ENCODE measurements around the gene ASF1B. TPM values are rescaled to one million over a fixed set of nuclear protein-coding genes. Genes with fewer than 3 reads are reported as not detected.
A peak's percentile ranks its signal among the peaks of the same experiment; 100 is the strongest.

ASF1B gene
- polyA plus RNA-seq, 3 donors = 15.5 to 23.0 (median 20.0) TPM

DNA sequence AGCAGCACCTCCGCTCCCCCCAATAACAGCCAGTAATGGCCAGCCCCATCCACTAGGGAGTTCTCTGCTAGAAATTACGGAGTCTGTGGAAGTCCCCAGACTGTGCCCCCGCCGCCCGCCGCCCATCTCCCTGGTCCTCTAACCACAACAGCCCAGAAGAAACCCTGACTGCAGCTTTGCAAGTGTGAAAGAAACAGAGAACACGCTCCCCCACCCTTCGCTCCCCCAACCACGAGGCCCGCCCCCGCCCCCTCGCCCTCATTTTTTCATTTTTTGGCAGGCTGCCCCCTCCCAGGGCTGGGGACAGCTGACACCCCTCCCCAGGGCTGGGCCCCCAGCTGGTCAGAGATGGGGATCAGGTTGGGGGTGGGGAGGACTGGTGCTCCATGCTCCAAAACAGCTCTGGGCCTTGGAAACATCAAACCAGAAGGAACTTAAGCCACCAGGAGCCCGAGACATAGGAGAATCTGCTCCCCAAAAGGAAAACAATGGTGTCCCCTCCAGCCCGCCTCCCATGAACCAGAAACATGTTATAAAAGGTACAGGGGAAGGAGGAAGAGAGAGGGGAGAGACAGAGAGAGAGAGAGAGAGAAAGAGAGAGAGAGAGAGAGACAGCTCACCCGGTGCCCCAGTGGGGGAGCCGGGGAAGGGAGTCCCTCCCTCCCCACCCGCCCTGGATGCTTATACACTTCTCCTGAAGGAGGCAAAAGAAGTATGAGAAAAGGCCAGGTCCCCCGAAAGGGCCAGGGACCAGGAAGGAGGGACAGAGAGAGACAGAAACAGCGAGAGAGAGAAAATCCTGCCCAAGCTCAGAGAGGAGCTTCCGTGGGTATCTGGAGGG is 29.8 kb upstream of the ASF1B start:
- DNase-seq (ENCODE audit: extremely low read depth in 1 of 11, low read depth in 9 of 11, low spot score in 4 of 11) = no peak

DNA sequence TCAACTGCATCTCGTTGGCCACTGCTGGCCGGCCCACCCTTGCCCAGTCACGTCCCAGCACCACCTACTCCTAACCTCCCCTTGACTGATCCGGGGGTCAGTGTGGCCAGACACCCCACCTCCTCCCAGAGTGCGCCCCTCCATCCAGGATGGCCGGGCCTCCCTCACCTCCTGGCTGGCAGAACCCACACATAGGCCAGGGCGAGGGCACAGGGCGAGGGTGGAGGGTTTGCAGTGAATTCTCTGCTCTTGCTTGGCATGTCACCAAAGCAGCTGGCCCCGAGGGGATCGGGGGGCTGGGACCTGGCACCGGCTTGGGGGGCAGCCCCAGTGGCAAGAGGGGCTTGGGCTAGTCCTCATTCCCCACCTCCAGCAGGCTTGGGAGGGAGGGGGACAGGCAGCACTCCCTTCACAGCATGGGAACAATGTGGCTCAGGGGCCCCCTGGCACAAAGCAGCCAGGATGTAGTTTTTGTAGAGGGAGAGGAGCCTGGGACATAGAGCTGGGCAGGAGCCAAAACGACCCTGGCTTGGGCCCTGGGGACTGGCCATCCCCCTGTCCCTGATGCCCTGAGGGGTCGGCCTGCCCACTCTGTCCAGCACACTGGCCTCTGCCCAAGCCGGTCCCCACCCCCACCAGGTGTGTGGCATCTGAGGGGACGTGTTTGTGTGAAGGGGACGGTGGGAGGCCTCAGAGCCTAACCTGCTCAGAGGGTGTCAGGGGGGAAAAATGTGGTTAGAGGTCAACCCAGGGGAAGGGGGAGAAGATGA is 28.5 kb upstream of the ASF1B start:
- no peak for DNase-seq (ENCODE audit: extremely low read depth in 1 of 11, low read depth in 9 of 11, low spot score in 4 of 11)

DNA sequence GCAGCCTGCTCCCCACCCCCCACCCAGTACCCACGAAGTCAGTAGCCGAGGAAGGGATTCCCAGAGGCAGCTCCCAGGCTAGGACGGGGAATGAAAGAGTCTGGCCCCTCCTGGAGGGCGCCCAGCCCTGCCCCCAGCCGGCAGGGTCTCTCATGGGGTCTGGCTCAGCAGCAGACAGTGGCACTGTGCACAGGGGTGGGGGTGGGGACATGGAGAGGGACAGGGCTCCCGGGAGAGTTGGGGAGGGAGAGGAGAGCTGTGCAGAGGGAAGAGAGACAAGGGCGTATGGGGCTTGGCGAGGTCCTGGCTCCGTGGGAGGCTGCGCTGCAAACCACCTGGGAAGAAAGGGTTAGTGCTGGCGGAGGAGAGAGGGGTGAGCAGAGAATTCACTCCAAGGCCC is 27.7 kb upstream of the ASF1B start:
- no peak for DNase-seq (ENCODE audit: extremely low read depth in 1 of 11, low read depth in 9 of 11, low spot score in 4 of 11)

DNA sequence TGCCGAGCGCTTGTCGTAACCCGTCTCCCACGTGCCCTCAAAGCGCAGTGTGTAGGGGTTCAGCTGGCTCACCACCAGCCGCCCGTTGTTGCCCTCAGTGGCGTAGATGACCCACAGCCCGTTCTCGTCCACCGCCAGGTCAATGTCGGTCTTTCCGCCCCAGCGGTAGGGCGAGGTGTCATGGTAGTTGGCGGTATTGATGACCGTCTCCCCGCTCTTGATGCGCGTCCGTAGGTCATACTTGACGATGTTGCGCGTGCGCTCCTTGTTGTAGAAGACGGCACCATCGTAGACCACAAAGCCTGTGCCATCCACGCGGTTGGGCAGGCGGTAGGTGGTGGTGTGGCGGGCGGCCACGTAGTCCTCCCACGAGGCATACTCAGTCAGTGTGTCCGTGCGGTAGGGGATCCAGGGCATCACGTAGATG is 26.5 kb upstream of the ASF1B start:
- DNase-seq (ENCODE audit: extremely low read depth in 1 of 11, low read depth in 9 of 11, low spot score in 4 of 11) = no peak

DNA sequence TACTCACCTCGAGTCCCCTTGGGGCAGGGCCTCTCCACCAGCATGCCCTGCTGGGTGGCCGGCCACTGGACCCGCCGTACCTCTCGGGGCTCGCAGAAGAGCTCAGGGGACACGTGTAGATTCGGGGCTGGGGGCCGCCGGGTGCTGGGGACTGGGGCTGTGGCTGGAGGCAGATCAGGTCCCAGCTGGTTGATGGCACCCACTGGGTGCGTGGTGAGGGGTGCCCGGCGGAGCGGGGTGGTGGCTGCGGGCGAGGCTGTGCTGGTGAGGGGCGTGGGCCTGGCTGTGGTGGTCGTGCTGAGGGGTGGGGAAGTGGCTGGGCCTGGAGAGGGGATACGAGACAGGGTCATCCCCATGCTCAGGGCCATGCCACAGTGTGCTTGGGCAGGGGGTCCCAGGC is 24.9 kb upstream of the ASF1B start:
- DNase-seq (ENCODE audit: extremely low read depth in 1 of 11, low read depth in 9 of 11, low spot score in 4 of 11) = no peak

DNA sequence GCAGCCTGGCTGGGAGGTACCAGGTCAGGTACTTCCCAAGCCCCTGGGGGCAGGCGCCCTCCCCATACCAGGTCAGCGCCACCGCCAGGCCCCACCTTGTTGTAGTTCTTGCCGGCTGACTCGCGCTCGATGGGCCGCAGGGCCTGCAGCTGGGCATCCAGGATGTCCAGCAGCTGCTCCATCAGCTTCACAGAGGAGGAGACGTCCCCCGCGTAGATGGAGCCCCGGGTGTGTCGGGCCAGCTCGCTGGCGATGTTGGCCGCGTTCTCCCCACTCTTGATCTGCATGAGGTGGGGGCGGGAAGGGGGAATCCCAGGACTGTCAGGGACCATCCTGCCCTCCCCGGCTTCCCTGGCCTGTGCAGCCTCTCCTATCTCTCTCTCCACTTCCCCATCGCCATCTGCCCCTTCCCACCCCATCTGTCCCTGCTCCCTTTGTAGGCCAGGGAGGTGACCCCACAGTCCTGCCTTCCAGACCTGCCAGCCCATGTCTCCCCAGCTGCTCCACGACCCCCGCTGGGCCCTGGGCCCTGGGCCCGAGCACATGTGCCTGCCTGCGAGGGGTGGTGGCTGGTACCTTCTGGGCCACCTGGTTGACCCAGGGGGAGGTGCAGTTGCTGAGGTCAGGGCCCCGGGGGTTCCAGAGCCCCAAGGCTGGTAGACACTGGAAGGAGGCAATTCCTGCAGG is 23.8 kb upstream of the ASF1B start:
- DNase-seq (ENCODE audit: extremely low read depth in 1 of 11, low read depth in 9 of 11, low spot score in 4 of 11) = no peak

DNA sequence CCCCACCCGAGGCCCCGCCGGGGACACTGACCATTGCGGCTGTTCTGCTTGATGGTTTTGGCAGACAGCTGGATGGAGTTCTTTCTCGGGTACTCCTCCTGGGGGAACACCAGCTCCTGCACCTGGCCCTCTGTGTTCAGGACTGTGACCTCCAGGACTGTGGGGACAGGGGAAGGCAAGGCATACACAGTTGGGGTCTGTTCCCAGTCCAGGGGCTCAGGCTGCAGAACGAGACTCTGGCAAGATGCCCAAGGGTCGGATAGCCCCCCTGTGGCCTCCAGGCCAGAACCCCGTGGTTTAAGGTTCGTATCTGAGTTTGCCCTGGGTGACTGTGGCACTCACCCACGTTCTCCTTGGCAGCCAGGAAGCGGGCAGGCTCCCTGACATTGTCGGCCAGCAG is 22.7 kb upstream of the ASF1B start:
- DNase-seq (ENCODE audit: extremely low read depth in 1 of 11, low read depth in 9 of 11, low spot score in 4 of 11) = no peak

DNA sequence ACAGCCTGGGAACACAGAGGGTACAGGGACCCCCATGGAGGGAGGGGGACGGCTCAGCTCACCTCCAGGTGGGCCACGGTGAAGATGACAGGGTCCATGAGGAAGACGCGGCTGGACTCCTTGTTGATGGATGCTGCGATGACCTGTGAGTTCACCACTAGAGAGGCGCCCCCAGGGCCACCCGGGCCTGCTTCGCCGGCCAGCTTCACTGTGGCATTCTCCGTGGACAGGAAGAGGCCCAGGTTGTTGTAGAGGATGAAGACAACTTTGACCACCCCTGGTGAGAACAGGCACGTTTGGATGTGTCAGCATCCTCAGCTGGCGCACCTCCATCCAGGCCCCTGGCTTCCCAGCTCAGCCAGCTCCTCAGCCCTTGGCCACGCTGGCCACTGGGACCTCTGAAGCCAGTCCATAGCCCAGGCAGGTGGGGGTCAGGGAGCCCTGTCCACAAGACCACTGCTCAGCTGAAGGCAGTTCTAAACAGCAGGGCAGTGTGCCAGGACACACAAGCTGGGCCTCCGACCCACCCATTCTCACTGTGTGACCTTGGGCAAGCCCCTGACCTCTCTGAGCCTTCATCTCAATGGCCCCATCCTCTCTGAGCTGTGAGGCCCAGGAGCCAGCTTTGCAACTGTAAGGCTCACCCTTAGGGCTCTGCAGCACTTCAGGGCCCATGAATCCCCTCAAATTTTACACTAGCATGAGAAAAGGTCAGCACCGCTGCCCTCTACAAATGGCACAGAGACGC is 22.1 kb upstream of the ASF1B start:
- DNase-seq (ENCODE audit: extremely low read depth in 1 of 11, low read depth in 9 of 11, low spot score in 4 of 11) = no peak

DNA sequence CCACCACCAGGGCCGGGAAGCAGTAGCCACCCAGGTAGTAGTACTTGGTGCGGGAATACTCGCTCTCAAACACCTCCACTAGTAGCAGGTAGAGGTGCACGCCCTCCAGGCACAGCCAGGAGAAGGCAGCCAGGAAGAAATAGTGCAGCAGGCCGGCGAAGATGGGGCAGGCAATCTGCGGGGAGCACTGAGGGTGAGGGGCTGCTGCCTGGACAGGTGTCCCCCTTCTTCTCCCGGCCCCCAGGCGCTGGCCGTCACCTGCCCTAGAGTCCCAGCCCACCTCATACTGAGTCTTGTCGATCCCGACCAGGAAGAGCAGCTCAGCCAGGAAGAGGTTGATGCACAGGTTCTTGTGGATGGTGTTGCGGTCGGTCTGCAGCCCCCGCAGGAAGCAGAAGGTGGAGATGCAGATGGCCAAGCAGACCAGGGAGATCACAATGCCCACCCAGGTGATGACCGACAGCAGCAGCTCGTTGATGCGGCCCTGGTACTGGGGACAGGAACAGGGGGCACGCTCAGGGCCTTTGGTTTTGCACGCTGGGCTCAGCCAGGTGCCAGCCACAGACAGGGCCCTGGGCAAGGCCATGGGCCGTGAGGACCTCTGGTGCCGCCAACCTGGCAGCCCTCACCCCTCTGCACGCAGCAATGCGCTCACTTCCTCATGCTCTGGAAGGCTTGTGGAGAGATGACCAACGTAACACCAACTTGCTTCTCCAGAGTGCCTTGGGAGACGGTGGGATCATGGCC is 20.8 kb upstream of the ASF1B start:
- DNase-seq (ENCODE audit: extremely low read depth in 1 of 11, low read depth in 9 of 11, low spot score in 4 of 11) = no peak

DNA sequence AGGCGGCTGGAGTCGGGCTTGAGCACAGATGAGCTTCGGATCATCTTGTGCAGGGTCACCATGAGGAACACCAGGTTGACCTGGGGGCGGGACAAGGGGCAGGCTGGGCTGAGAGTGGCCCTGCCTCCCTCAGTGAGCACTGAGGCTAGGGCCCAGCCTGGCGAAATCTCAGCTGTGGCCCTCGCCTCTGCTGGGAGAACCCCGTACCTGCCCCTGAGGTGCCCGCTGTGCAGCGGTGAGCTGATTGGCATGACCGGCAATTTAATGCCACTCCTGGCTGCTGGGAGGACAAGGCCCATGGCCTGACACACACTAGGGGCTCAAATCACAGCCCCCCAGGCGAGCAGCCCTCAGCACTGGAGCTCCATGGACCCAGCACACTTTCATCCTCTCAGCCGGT is 19.7 kb upstream of the ASF1B start:
- DNase-seq (ENCODE audit: extremely low read depth in 1 of 11, low read depth in 9 of 11, low spot score in 4 of 11) = no peak

DNA sequence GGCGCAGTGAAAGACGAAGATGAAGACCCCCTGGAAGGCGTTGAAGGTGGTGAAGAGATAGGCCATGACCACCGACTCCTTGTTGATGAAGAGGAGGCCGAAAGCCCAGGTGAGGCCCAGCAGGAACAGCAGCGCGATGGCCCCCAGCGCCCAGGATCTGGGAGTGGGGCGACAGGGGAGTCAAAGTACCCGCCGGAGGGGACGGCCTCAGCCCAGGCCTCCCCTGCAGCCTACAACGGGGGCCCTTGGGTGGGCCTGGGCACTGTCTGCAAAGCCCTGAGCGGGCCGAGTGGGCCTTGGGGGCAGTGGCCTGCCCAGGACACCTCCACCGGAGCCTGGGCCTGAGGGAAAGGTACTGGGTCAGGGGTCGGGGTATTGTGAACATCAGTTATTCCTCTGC is 19.0 kb upstream of the ASF1B start:
- DNase-seq (ENCODE audit: extremely low read depth in 1 of 11, low read depth in 9 of 11, low spot score in 4 of 11) = no peak

DNA sequence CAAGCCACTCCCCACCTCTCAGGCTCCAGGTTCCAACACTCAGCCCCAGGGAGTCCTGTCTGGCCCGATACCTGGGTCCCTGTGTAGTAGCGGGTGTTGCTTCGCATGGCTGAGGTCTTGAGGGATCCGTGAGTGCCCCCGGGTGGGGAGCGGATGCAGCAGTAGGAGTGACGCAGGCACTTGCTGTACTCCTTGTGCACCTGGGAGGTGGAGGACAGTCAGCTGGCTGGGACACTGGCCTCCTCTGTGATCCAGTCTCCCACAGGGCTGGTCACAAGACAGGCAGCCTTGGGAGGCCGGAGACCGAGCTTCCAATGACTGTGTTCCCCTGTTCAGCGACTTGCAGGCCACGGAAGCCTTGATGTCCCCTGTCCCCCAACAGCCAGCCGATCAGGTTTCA is 16.3 kb upstream of the ASF1B start:
- no peak for DNase-seq (ENCODE audit: extremely low read depth in 1 of 11, low read depth in 9 of 11, low spot score in 4 of 11)

DNA sequence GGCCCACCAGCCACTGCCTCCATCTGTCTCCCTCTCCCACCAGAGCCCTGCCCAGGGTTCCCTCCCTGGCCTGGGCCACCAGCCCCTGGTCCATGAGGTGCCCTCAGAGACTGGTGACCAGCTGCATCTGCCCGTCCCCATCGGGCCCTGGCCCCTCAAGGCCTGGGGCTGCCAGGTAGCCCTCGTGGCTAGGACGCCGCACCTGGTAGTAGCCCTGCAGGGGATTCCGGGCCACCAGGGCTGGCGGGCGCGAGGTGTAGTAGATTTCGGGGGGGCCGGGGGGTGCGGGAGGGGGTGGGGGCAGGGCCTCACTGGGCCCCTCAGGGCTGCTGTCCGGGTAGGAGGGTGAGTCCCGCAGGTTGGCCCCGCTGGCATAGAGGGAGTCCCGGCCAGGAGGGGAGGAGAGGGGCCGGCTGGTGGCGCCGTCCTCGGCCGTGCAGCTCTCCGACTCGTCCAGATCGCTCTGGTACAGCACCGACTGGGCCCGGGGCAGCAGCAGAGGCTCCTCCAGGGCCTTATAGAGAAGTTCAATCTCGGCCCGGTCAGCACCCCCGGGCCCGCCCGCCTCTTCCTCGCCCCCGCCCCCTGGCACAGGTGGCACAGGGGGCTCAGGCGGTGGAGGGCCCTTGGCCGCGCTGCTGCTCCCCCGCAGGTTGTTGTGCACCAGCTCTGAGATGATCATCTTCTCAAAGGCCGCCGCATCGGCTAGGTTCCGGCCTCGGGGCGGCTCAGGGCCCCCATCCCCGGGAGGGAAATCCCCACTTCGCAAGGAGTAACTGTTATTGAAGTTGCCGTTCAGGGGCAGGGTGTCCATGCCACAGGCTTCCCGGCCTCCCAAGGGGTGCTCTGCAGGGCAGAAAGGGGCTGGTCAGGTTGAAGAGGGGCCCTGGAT is 14.6 kb upstream of the ASF1B start:
- no peak for DNase-seq (ENCODE audit: extremely low read depth in 1 of 11, low read depth in 9 of 11, low spot score in 4 of 11)

DNA sequence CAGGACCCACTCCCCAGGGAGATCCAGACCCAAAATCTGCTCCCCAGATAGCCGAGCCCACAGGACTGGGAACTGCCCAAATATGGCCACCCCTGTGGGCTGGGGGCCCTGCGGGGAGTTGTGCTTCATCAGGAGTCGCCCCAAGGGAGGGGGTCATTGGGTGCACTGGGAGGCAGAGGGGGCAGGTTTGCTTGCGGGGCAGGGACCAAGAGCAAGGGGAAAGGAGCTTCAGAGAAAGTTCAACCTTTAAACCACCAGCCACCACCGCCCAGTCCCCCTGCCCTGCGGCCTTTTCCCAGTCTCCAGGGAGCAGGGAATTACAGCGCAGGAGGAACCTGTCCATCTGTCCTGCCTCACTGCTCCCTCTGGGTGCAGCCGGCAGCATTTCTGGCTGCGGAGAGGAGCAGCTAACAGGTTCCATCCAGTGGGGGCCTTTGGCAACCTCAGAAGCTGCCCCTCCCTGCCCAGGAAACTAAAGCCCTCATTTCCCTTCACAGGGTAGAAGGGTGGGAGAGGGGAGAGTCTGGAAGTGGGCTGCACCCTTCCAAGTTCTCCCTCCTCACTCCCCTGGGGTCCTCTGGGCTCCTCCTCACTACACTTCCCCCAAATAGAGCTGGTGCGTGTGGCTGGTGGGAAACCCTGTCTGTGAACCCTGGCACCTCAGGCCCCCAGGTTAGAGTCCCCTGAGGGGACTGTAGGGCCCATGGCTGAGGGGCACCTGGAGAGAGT is 13.8 kb upstream of the ASF1B start:
- no peak for DNase-seq (ENCODE audit: extremely low read depth in 1 of 11, low read depth in 9 of 11, low spot score in 4 of 11)

DNA sequence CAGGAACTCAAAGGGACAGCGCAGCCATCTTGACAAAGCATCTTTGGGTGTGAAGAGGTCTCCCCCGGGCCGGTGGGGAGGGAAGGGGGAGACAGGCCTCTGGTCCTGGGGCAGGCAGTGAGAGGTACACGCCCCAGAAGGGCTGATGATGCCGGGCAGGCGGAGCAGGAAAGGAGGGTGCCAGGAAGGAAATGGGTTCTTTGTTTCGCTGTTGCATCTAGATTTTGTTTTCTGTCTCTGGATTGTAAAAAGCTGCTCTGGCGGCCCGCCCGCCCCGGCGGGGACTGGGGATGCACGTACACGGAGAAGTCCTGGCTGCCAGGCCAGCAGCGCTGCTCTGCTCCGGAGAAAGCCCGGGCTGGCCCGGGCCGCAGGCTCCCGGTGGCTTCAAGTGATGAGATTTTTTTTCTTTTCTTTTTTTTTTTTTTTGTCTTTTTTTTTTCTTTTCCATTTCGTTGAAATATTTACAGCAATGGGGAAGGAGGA is 13.2 kb upstream of the ASF1B start:
- peak in 1 of 11 donors; percentile 39 for DNase-seq (ENCODE audit: extremely low read depth in 1 of 11, low read depth in 9 of 11, low spot score in 4 of 11)

DNA sequence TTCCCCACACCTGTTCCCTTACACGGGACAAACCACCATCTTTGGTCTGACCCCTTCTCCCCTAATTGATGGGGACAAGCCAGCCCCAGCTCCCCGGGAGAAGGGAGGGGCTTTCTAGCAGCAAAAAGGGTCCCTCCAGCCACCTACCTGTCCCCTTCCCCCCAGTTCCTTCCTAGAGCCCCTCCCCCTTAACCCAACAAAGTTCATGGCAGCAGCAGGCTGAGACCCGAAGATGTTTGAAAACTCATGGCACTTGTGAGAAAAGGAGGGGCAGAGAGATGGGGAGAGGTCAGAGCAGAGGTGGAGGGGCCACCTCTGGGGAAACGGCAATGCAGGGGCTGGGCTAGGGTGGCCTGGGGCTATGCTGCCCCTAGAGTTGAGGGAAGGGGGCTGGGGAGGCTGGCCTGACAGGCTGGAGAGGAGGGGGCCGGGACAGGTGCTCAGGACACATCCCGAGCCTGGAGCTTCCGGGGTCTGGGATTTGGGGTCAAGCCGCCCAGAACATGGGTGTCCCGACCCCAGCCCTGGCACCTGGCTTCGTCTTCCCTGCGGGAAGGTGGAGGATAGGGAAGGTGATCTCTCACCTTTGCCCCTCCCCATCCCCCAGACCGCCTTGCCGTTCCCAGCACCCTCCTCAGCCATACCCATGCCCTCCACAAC is 12.5 kb upstream of the ASF1B start:
- no peak for DNase-seq (ENCODE audit: extremely low read depth in 1 of 11, low read depth in 9 of 11, low spot score in 4 of 11)
